HG03097 (cell line): ENCODE measurements around the gene FYN.
"Not testable (repeated sequence)": the region's sequence is repeated elsewhere in the genome, so short reads cannot be mapped to it uniquely, and the experiment has no call there.

Experiments
- ATAC-seq: cut with Tn5 transposase; IDR thresholded peaks from one replicate; pipeline ENCODE4 v1.9.1; 2021; ENCODE audit not compliant: unreplicated experiment, low FRiP score

Gene FYN

GRCh38 chr6:111873178-111874024, at the start of gene FYN:
FYN (minus strand) TSS chr6:111873452; CDS start chr6:111720051, 153,401 bp downstream.
- peak; percentile 99 for ATAC-seq

GRCh38 chr6:111922454-111923297, 49.4 kb upstream of the FYN start:
- no peak for ATAC-seq

GRCh38 chr6:111921103-111921502, 47.9 kb upstream of the FYN start:
- no peak for ATAC-seq

GRCh38 chr6:111920578-111920977, 47.3 kb upstream of the FYN start:
- ATAC-seq: no peak

GRCh38 chr6:111918825-111919224, 45.6 kb upstream of the FYN start:
- ATAC-seq: no peak

- no peak for ATAC-seq
Observed at GRCh38 chr6:111916747-111917146, 43.5 kb upstream of the FYN start.

- ATAC-seq: no peak
Observed at GRCh38 chr6:111914617-111915016, 41.4 kb upstream of the FYN start.

GRCh38 chr6:111912904-111913303, 39.7 kb upstream of the FYN start:
- ATAC-seq: no peak

GRCh38 chr6:111911428-111911827, 38.2 kb upstream of the FYN start:
- no peak for ATAC-seq

- no peak for ATAC-seq
Observed at GRCh38 chr6:111909238-111909637, 36.0 kb upstream of the FYN start.

- not testable (repeated sequence) for ATAC-seq
Observed at GRCh38 chr6:111908365-111908764, 35.1 kb upstream of the FYN start.

GRCh38 chr6:111900735-111901134, 27.5 kb upstream of the FYN start:
- ATAC-seq: no peak

- no peak for ATAC-seq
Observed at GRCh38 chr6:111899531-111899930, 26.3 kb upstream of the FYN start.

GRCh38 chr6:111898452-111898851, 25.2 kb upstream of the FYN start:
- no peak for ATAC-seq

- ATAC-seq: no peak
Observed at GRCh38 chr6:111894951-111895350, 21.7 kb upstream of the FYN start.

- no peak for ATAC-seq
Observed at GRCh38 chr6:111894272-111894671, 21.0 kb upstream of the FYN start.

GRCh38 chr6:111892431-111892830, 19.2 kb upstream of the FYN start:
- ATAC-seq: no peak

- no peak for ATAC-seq
Observed at GRCh38 chr6:111890988-111891387, 17.7 kb upstream of the FYN start.

GRCh38 chr6:111888928-111889695, 15.9 kb upstream of the FYN start:
- ATAC-seq: no peak

GRCh38 chr6:111886793-111887192, 13.5 kb upstream of the FYN start:
- ATAC-seq: not testable (repeated sequence)
